Mesothelial cell of epicardium (in vitro differentiated cells): ENCODE measurements around the gene ADAMTS6. TPM values are rescaled to one million over a fixed set of nuclear protein-coding genes. Genes with fewer than 3 reads are reported as not detected.

Source experiments
- DNase-seq, 2 experiments: peaks; one replicate each; pipeline ENCODE4 v3.0.0; 2021; ENCODE audit warnings: low spot score in 2 of 2; ENCODE audit not compliant: unreplicated experiment in 2 of 2
- H3K27ac Mint-ChIP-seq: 2 replicates; pipeline ENCODE4 v1.8.0; 2021; ENCODE audit warnings: mixed read lengths
- H3K27me3 Mint-ChIP-seq: 2 replicates; pipeline ENCODE4 v1.8.0; 2021; ENCODE audit warnings: low read depth, mixed read lengths
- H3K36me3 Mint-ChIP-seq: 2 replicates; pipeline ENCODE4 v1.8.0; 2021; ENCODE audit warnings: mixed read lengths
- H3K4me1 Mint-ChIP-seq: 2 replicates; pipeline ENCODE4 v1.8.0; 2021; ENCODE audit warnings: mixed read lengths
- H3K4me3 Mint-ChIP-seq: 2 replicates; pipeline ENCODE4 v1.8.0; 2021; ENCODE audit warnings: mild to moderate bottlenecking, moderate library complexity, mixed read lengths
- H3K9me3 Mint-ChIP-seq: 2 replicates; pipeline ENCODE4 v1.8.0; 2021; ENCODE audit warnings: mixed read lengths
- CTCF ChIP-seq: fragments of 200-600 bp; sonication (generic); IDR thresholded peaks from one replicate; pipeline ENCODE4 v1.5.0; 2021; ENCODE audit warnings: antibody characterized with exemption; ENCODE audit not compliant: unreplicated experiment
- total RNA-seq: library from RNA; stranded (reverse); gene quantifications from 3 replicates; pipeline ENCODE4 v1.2.1, GENCODE V29; 2021

Gene ADAMTS6
- total RNA-seq, 1 donor from 2014 or later, result 20.6 TPM

- peaks cover 38% of the 10 kb centered on the region for H3K4me1 Mint-ChIP-seq
Measured at GRCh38 chr5:65246741-65247140, 235.0 kb downstream of the ADAMTS6 start.

GRCh38 chr5:65244031-65244430, 237.7 kb downstream of the ADAMTS6 start:
- TF ChIP-seq CTCF, result no peak
- Mint-ChIP-seq H3K9me3 (no peaks in the 10 kb centered on the region), H3K36me3 (peaks cover 11% of the 10 kb centered on the region), H3K27me3 (no peaks in the 10 kb centered on the region), H3K4me3 (no peak overlapping the region), H3K4me1 (peaks cover 38% of the 10 kb centered on the region), H3K27ac (peak overlapping the region; percentile 33)
- DNase-seq, result no peak

More at GRCh38 chr5:65246741-65247140, 235.0 kb downstream of the ADAMTS6 start:
- H3K27me3 Mint-ChIP-seq, result no peaks in the 10 kb centered on the region
- H3K27ac Mint-ChIP-seq, result peak overlapping the region; percentile 7
- no peaks in the 10 kb centered on the region for H3K36me3 Mint-ChIP-seq
- no peaks in the 10 kb centered on the region for H3K9me3 Mint-ChIP-seq
- H3K4me3 Mint-ChIP-seq, result no peak overlapping the region
- no peak for DNase-seq
- TF ChIP-seq CTCF, result no peak

DNA sequence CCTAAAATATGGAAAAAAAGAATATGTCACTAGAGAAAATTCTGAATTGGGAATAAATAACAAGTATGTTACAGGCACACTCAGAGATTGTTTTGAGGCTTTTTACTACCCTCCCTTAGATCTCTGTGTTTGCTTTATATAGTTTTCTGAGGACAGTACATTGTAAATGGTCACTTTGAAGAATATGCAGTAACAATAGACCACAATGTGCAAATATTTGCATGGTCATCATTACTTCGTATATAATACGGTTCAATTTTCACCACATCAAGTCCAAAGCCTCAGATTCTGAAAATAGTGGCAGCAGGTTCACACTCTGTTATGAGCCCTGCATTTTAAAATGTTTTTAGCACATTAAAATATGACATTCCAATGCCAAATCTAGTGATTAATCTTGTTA, 238.6 kb downstream of the ADAMTS6 start:
- Mint-ChIP-seq H3K9me3 (no peaks in the 10 kb centered on the region), H3K4me3 (no peak overlapping the region), H3K4me1 (peaks cover 38% of the 10 kb centered on the region), H3K27me3 (no peaks in the 10 kb centered on the region), H3K27ac (no peak overlapping the region), H3K36me3 (peaks cover 17% of the 10 kb centered on the region)
- DNase-seq, result no peak
- no peak for TF ChIP-seq CTCF

DNA sequence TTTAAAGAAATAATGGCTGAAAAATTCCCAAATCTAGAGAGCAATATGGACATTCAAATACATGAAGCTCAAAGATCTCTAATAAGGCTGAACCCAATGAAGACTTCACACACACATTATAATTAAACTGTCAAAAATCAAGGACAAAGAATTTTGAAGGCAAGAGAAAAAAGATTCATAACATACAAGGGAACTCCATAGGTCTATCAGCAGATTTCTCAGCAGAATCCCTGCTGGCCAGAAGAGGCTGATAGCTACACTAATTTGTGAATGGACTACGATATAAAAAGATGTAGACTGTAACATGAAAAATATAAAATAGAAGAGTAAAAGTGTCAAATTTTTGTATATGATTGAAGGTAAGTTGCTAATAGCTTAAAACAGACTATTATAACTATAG, 251.9 kb downstream of the ADAMTS6 start:
- no peaks in the 10 kb centered on the region for H3K27me3 Mint-ChIP-seq
- H3K36me3 Mint-ChIP-seq, result peaks cover 53% of the 10 kb centered on the region
- no peak overlapping the region for H3K4me3 Mint-ChIP-seq
- no peak overlapping the region for H3K27ac Mint-ChIP-seq
- no peak for TF ChIP-seq CTCF
- no peaks in the 10 kb centered on the region for H3K4me1 Mint-ChIP-seq
- no peak for DNase-seq
- peaks cover 49% of the 10 kb centered on the region for H3K9me3 Mint-ChIP-seq

DNA sequence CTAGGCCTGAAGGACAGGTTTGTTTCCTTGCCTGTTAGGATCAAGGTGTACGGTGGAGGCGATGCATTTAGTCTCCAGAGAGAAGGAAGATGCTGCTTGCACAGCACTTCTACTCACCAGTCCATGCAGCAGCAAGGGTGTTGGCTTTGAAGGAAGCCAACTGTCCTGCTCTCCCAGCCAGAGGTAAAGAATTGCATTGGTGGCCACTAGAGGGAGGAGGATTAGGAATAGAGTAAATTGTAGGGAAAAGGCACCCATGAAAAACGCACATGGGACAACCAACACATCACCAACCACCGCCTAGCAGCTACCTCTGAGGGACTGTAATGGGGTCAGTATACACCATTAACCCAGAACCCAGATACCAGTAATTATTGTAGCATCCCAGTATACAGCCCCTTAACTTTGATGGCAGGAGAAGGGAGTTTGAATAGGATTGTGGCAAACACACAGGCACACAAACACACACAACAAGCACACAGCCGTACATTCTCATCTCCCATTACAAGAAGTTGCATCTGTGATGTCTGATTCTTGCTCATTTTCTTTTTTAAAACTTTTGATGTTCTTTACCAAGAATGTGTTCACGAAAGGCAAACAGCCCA, 267.7 kb downstream of the ADAMTS6 start:
- no peaks in the 10 kb centered on the region for H3K4me1 Mint-ChIP-seq
- no peak overlapping the region for H3K27ac Mint-ChIP-seq
- peak; percentile 39 for TF ChIP-seq CTCF
- H3K4me3 Mint-ChIP-seq, result no peak overlapping the region
- no peak for DNase-seq
- H3K27me3 Mint-ChIP-seq, result no peaks in the 10 kb centered on the region
- H3K9me3 Mint-ChIP-seq, result peaks cover 11% of the 10 kb centered on the region
- peaks cover 31% of the 10 kb centered on the region for H3K36me3 Mint-ChIP-seq

GRCh38 chr5:65209341-65209740, 272.4 kb downstream of the ADAMTS6 start:
- no peak for DNase-seq
- H3K4me1 Mint-ChIP-seq, result peaks cover 2% of the 10 kb centered on the region

More at GRCh38 chr5:65209341-65209740, 272.4 kb downstream of the ADAMTS6 start:
- no peak overlapping the region for H3K27ac Mint-ChIP-seq
- no peaks in the 10 kb centered on the region for H3K27me3 Mint-ChIP-seq
- no peak overlapping the region for H3K4me3 Mint-ChIP-seq
- H3K9me3 Mint-ChIP-seq, result peaks cover 10% of the 10 kb centered on the region
- no peak for TF ChIP-seq CTCF
- H3K36me3 Mint-ChIP-seq, result peaks cover 30% of the 10 kb centered on the region
